ENCODE results near the gene ARID1B. TPM values are rescaled to one million over a fixed set of nuclear protein-coding genes. Genes with fewer than 3 reads are reported as not detected.

The ARID1B gene
- total and polyA plus RNA-seq, 4 donors, result 7.0 to 49.0 (median 24.2) TPM

DNA sequence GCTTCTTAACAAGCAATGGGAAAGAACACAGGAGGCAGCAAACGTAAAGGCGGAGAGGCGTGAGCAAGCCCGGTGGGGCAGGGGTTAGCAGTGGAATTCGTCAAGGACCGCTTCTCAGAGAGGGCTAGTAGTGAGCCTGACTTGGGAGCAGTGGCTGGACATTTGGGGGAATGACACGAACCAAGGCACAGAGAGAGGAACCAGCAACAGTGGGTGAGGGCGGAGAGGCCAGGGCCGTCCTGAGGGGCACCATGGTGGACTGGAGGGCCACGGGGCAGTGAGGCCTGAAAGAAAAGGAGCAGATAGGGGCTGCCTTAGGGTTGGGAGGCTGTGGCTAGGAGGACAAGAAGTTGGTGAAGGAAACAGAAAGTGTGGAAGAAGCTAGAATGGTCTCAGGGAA, 12.1 kb upstream of the ARID1B start:
- 98% methylated on average over 10 of the region's 10 CpGs for WGBS
- Histone ChIP-seq H3K9me3 (ENCODE audit: control insufficient read depth in 4 of 4, low read length in 3 of 4) (no peaks in the 10 kb centered on the region), H3K4me3 (ENCODE audit: low read depth in 1 of 3, low read length in 3 of 3) (no peak overlapping the region), H3K36me3 (ENCODE audit: control insufficient read depth in 4 of 4, insufficient read depth in 3 of 4, low read depth in 1 of 4, low read length in 3 of 4) (no peaks in the 10 kb centered on the region), H3K9ac (ENCODE audit: low read depth in 1 of 2, low read length in 2 of 2) (no peak overlapping the region), H3K27me3 (ENCODE audit: control insufficient read depth in 4 of 4, insufficient read depth in 4 of 4, low read length in 3 of 4) (no peaks in the 10 kb centered on the region), H3K4me1 (ENCODE audit: control insufficient read depth in 4 of 4, insufficient read depth in 4 of 4, low read length in 3 of 4) (no peaks in the 10 kb centered on the region), H3K27ac (ENCODE audit: low read depth in 1 of 2, low read length in 2 of 2) (no peak overlapping the region)
- no peak for DNase-seq (ENCODE audit: low spot score)
- TF ChIP-seq YY1 (IDR thresholded peaks at IDR 0.05) (no peak), HNF4G (IDR thresholded peaks at IDR 0.05) (no peak), NR2F2 (IDR thresholded peaks at IDR 0.05) (no peak), HNF4A (conservative IDR thresholded peaks at IDR 0.05) (no peak)

DNA sequence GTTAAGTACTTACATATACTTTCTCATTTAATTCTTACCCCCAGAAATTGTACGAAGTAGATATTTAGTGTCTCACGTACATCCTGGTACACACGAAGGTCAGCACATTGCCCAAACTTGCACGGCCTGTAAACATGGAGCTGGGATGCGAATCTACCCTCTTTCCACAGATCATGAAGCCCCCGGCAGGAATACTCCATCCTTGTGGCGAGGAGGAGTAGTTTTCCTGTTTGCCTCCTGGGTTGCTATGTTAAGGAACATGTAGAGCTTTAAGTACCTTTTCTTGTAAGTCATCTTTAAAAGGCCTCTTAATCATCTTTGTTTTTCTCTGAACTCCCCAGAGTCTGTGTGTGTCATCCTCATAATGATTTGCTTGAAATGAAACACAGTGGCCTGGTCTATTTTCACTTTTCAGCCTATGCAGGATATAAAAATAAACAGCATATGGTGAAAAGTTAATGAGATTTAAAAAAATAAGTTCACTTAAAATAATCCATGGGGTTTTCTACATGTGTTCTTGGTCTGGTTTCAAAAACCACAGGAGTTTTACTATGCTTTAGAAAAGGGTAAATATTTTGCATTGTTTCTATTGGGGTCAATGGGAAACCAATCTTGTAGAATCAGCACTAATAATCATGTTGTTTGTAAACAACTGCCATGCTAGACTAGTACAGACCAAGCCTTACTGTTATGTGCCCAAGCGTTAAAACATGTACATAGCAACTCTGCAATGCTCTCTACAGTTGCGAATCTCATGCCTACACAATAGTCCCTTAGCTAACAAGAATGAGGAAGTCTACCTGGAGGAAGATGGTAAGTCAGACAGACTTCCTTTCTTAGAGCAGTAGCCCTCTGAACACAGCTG, 9.3 kb upstream of the ARID1B start:
- TF ChIP-seq, protein P1, sequence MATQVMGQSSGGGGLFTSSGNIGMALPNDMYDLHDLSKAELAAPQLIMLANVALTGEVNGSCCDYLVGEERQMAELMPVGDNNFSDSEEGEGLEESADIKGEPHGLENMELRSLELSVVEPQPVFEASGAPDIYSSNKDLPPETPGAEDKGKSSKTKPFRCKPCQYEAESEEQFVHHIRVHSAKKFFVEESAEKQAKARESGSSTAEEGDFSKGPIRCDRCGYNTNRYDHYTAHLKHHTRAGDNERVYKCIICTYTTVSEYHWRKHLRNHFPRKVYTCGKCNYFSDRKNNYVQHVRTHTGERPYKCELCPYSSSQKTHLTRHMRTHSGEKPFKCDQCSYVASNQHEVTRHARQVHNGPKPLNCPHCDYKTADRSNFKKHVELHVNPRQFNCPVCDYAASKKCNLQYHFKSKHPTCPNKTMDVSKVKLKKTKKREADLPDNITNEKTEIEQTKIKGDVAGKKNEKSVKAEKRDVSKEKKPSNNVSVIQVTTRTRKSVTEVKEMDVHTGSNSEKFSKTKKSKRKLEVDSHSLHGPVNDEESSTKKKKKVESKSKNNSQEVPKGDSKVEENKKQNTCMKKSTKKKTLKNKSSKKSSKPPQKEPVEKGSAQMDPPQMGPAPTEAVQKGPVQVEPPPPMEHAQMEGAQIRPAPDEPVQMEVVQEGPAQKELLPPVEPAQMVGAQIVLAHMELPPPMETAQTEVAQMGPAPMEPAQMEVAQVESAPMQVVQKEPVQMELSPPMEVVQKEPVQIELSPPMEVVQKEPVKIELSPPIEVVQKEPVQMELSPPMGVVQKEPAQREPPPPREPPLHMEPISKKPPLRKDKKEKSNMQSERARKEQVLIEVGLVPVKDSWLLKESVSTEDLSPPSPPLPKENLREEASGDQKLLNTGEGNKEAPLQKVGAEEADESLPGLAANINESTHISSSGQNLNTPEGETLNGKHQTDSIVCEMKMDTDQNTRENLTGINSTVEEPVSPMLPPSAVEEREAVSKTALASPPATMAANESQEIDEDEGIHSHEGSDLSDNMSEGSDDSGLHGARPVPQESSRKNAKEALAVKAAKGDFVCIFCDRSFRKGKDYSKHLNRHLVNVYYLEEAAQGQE (IDR thresholded peaks at IDR 0.05), result no peak
- TF ChIP-seq EGR1 (IDR thresholded peaks at IDR 0.05; ENCODE audit: low read depth in 2 of 2) (no peak), GABPA (IDR thresholded peaks at IDR 0.05 in 1 of 2, conservative IDR thresholded peaks at IDR 0.05 in 1 of 2) (no peak), CTCF (IDR thresholded peaks at IDR 0.05; ENCODE audit: low read depth, low read length, missing input control) (no peak), SP1 (IDR thresholded peaks at IDR 0.05) (no peak), FOXA2 (IDR thresholded peaks at IDR 0.05) (no peak), TAF1 (conservative IDR thresholded peaks at IDR 0.05) (no peak), HNF4A (conservative IDR thresholded peaks at IDR 0.05) (no peak)
- TF ChIP-seq, protein P2, sequence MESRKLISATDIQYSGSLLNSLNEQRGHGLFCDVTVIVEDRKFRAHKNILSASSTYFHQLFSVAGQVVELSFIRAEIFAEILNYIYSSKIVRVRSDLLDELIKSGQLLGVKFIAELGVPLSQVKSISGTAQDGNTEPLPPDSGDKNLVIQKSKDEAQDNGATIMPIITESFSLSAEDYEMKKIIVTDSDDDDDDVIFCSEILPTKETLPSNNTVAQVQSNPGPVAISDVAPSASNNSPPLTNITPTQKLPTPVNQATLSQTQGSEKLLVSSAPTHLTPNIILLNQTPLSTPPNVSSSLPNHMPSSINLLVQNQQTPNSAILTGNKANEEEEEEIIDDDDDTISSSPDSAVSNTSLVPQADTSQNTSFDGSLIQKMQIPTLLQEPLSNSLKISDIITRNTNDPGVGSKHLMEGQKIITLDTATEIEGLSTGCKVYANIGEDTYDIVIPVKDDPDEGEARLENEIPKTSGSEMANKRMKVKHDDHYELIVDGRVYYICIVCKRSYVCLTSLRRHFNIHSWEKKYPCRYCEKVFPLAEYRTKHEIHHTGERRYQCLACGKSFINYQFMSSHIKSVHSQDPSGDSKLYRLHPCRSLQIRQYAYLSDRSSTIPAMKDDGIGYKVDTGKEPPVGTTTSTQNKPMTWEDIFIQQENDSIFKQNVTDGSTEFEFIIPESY (IDR thresholded peaks at IDR 0.05), result no peak
- 93% methylated on average over 9 of the region's 9 CpGs for WGBS
- no peak for DNase-seq (ENCODE audit: low spot score)
- Histone ChIP-seq H3K27ac (ENCODE audit: low read depth in 1 of 2, low read length in 2 of 2) (no peak overlapping the region), H3K27me3 (ENCODE audit: control insufficient read depth in 4 of 4, insufficient read depth in 4 of 4, low read length in 3 of 4) (no peaks in the 10 kb centered on the region), H3K9me3 (ENCODE audit: control insufficient read depth in 4 of 4, low read length in 3 of 4) (no peaks in the 10 kb centered on the region), H3K4me1 (ENCODE audit: control insufficient read depth in 4 of 4, insufficient read depth in 4 of 4, low read length in 3 of 4) (no peaks in the 10 kb centered on the region), H3K9ac (ENCODE audit: low read depth in 1 of 2, low read length in 2 of 2) (no peak overlapping the region), H3K4me3 (ENCODE audit: low read depth in 1 of 3, low read length in 3 of 3) (no peak overlapping the region), H3K36me3 (ENCODE audit: control insufficient read depth in 4 of 4, insufficient read depth in 3 of 4, low read depth in 1 of 4, low read length in 3 of 4) (no peaks in the 10 kb centered on the region)

All from liver (tissue), 9 donors.